HG03175 (cell line): ENCODE results near the gene NCK2.

Experiments
- ATAC-seq: cut with Tn5 transposase; IDR thresholded peaks from one replicate; pipeline ENCODE4 v1.9.1; 2021; ENCODE audit warnings: mild to moderate bottlenecking, moderate library complexity; ENCODE audit not compliant: unreplicated experiment

Gene NCK2

DNA sequence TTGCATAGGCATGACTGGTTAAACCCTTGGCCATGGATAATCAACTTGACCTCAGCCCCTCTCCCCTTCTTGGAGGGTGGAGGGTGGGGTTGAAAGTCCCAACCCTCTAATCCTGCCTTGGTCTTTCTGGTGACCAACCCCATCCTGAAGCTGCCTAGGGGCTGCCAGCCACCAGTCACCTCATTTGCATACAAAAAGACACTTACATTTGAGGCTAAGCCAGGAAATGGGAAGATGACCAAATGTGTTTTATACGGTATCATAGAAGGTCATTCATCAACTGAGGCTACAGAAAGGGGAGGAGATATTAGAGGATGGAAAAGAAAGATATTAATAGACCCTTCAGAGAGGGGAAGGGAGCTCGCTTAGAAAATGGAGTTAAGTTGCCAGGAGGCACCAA lies 96.8 kb downstream of the NCK2 start:
- no peak for ATAC-seq

DNA sequence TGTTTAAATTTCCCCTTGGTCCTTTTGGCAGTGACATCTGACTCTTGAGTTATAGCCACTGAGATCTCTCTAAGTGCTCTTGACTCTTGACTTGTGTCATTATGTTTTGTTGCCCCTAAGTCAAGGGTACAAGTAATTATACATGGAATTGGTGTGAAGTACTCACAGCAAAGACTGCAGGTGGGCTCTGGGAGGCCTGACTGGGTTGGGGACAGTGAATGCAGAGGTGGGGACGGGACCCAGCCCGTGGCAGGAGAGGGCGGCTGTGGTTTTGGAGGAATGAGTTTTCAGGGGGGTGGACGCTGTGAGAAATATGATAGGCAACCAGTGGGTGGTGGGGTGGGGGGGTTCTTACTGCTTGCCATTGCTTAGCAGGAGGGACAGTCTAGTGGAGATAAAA lies 97.8 kb downstream of the NCK2 start:
- no peak for ATAC-seq

DNA sequence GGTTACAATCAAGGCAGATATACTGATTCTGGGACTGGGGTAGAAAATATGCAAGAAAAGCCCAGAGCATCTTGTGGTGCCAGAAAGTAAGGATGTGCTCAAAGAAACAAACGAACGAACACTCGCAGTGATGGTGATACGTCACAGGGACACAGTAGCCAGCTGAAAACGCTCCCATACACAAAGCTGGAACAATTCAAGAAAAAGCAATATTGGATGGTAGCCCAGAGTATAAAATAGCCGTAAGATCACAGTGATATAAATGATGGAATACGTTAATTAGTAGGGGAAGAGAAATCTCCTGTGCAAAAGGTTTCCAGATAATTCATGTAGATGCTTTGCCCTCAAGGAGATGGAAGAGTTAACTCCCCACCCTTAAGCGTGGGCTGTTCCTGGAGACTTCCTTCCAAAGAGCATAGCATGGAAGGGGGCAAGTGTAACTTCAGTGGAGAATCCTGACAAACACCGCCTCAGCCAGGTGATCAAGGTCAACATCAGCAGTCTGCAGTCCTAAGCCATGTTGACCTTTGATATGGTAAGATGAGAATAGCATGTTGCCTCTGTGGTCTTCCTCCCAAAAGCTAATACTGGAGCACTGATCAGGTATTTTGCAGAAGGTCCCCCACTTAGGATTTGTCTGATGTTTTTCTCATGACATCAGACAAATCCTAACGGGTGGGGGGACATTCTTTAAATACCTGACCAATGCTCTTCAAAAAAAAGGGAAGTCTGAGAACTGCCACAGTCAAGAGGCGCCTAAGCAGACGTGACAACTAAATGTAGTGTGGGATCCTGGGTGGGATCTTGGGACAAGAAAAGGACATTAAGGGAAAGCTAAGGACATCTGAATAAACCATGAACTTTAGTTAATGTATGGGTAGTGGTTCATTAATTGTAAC lies 99.0 kb downstream of the NCK2 start:
- no peak for ATAC-seq

DNA sequence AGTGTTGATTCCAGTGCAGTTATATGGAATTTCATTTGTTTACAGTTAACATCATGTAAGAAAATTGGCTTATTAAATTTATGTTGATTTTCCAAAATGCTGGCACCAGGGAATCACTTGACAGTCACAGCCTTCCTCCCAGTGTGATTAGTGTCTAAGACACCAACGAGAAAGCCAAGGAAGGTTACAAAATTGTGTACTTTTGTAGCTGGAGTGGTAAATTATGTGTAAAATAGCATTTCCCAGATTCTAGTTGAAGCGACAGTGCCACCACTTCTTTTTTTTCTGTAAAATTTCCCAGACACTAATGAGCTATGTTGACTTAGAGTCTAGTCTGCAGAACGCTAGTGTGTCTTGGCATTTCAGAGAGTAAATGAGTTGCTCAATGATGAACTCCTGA lies 101.3 kb downstream of the NCK2 start:
- ATAC-seq: no peak

DNA sequence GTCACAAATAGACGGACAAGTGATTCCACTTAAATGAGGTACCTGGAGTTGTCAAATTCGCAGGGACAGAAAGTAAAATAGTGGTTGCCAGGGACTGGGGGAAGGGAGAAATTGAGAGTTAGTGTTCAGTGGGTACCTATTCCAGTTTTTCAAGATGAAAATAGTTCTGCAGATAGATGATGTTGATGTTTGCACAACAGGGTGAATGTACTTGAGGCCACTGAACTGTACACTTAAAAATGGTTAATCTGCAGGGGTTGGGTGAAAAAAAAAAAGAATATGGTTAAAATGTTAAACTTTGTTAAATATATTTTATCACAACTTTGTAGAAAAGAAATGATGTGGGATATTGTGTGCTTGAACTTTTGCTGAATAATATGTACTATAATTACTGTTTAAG lies 102.3 kb downstream of the NCK2 start:
- ATAC-seq: no peak

DNA sequence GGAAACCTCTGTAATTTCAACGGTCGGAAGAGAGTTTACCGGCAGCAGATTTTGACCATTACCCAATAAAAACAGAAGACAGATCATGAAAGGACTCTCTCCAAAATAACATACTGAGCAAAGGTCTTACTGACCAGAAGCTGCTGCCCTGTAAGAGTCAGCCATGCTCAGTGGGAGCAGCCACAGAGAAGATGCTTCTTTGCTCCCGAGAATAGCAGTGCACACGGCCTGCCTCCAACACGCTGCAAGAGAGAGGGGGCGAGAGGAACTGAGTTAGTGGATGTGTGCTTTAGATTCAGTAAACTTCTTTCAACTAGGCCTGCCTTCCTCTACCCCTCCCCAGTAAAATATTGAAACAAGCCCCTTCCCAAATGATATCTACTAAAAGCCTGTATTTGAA lies 103.7 kb downstream of the NCK2 start:
- ATAC-seq: no peak

DNA sequence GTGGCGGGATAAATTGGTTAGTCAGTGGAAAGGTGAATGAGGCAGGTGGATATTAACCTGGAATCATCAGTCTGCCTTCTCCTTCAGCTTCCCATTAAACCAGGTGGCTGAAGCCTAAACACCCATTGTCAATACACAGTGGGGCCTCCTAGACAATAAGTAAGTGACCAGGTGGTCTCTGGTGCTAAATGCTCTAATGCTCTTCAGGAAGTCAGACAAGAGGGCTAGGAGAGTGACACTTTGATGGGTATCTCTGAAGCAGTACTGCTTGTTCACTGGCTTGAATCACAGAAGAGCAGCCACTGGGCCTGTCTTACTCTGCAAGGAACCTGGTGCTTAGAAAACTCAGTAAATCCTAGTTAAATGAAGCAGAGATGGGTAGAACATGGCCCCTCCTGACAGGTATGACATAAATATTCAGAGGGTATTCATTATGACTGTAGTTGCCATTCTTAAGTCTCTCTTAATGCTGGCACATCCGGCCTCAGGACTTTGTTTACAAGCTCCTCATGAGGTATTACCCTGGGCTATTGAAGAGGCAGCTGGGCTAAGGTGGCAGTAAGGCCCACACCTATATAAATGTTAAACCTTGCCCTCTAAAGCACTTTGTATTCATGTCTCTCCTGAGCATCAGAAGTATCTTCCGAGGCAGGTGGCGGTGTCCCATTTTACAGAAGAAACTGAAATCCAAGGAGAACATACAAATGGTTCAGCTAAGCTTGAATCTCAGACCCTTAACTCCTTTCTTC lies 104.9 kb downstream of the NCK2 start:
- no peak for ATAC-seq

DNA sequence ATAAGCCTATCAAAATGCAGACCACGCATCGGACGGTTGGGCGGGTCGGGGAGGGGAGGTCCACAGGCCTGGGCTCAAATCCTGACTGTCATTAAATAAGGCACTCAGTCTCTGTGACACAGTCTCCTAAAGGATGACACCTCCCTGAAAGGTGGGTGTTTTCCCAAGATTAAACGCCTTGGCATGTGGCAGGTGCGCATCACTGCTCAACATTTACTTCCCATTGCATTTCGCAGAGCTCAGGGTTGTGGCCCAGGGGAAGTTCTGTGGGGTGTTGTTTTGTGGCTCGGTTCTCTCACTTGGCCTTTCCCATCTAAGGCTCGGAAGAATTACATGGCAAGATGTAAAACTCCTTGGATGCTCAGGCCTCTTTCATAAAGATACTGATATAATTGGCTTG lies 107.4 kb downstream of the NCK2 start:
- no peak for ATAC-seq

DNA sequence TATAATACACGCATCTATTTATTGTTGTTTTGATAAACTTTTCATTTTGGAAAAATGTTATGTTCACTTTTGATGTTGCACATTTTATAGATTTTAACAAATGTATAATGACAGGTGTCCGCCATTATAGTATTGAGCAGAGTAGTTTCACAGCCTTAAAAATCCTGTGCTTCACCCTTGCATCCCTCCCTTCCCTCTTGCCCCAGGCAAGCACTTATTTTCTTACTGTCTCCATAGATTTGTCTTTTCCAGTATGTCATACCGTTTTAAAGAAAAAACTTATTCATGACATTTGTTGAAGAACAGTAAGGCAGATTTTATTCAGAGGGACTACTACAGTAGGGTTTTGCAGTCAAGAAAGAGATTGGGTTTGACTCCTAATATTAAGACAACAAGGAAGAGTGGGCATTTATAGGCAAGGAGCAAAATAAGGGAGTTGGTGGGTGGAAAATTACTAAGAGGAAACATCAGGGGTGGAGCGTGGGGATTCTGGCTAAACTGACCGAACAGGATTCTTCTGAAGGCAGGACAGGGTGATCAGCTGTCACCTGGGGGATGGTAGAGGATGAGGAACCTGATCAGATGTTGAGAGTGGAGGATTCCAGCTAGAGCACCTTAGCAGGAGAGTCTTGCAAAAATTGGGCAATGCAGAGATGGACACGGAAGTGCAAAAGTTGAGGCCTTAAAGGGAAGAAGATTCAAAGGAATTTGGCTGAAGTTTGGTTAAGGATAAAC lies 108.8 kb downstream of the NCK2 start:
- no peak for ATAC-seq

DNA sequence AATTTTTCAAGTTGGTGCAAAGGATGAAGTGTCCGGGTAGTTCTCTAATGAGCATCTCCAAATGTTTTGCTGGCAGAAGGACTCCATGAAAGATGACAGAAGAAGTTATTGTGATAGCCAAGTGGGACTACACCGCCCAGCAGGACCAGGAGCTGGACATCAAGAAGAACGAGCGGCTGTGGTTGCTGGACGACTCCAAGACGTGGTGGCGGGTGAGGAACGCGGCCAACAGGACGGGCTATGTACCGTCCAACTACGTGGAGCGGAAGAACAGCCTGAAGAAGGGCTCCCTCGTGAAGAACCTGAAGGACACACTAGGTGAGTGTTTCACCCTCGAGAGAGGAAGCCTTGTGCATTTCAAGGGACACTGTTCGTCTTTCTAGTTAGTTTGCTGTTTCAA lies 110.3 kb downstream of the NCK2 start:
- no peak for ATAC-seq

DNA sequence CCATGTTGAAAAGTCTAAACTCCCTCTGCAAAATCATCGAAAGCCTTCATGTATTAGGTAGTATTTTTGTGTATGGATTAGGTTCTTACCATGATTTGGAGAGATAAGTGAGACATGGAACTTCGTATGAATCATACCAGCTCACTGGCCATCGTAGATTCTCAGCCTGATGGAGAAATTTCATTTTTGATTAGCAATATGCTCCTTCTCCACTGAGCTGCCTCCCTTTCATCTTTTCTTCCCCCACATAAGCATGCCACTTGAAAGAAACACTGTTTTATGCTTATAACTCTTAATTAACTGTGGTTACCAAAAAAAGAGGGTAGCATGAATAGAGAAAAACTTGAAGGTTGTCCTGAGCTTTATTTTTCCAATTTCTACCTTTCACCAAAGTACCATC lies 111.9 kb downstream of the NCK2 start:
- no peak for ATAC-seq

DNA sequence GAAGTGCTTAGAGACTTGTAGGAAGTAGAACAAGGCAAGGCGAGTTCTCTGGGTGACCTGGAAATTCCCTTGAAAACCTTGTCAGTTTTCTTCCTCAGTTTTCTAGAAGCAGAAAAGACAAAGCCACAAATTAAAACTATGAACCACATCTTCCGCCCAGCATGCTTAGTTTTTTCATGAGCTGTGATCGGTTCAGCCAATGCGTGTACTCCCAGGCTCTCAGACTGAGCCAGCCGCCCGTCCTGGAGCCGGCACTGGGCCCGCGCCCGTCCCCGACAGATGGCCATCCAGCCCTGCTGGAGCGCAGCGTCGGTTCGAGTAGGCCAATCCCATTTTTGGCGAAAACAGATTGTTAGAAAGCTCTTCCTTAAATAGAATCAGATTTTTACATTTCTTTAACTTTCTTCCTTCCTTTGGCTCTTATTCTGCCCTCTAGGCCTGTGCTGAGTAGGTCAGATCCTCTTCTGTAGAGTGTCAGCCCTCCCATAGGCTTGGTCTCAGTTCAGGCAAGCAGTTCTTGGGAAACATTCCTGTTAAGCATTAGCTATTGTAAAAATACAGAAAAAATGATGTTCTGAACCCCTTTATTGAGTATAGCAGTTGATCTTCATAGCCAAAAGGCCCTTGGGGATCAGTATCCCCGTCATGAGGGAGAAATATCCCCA lies 112.5 kb downstream of the NCK2 start:
- no peak for ATAC-seq

DNA sequence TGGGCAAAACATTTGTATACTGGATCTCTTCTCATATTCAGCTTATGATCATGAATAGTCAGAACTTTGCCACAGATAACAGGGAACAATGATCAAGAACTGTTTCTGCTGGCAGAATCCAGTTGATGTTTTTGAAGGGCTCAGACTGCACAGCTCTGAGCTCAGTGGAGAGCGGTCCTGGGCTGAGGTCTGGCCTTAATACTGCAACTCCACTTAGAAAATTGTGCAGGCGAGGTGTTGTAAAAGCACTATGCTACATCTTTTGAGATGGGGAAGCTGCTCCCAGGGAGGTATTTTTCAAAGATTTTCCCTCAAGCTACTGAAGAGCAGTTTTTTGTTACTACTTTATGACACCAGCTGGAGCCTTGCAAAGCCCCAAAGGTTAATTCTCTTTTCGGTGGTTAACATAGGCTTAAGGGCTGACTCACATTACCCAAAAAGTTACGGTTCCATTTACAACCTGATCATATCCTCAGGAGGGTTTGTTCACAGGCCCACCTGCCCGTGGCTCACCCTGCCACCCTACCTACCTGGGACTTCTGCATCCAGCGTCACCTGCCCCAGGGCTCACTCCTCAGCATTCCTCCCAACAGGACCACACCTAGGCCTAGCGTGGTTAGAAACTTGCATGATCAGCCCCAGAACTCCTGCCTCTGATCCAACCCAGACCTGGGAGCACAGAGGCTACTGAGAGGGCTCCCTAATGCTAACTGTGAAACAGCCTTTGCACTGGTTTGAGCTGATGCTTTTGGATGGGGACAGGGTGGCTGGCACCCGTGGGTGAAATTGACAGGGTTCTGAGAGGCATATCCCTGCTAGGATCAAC lies 114.4 kb downstream of the NCK2 start:
- no peak for ATAC-seq

DNA sequence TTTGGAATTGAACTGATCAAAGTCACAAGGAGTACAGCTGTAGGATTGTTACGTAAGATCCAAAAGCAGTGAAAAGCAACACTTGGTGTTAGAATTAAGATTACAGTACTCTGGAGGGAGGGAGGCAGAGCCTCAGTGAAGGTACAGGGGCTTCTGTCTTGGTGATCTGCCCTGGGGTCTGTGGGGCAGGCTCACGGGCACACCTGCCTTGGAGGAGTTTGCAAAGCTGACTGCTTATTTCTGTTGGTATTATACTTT lies 114.9 kb downstream of the NCK2 start:
- no peak for ATAC-seq

DNA sequence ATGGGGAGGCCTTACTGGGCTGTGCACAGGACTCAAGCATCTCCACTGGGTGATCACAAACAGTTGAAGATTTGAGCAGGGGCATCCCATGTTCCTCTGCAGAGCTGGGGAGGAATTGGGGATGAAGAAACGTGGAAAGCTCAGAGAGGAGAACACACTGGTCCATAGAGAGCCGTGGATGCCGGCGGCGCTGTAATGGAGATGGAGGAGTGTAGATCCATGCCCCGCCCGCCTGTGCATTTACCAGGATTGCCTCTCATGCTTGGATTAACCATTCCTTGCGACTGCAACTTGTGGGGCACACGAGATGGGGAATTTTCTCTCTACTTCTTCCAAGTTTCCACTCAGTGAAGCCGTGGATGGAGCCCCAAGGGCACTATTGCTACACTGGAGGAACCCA lies 115.9 kb downstream of the NCK2 start:
- no peak for ATAC-seq

DNA sequence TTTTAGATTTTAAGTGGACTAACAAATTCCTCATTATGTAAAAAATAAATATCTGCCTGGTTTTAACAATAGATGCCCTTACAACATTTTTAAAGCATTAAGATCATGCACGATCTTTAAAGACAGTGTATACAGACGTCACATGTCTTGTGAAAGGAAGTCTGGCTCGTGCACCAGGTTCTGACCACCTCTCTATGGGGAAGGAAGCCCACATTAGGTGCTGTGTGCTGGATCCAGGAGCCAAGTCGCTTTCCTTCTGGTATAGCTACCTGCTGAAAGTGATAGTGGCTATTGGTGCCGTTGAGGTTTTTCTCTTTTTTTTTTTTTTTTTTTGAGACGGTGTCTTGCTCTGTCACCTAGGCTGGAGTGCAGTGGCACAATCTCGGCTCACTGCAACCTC lies 116.5 kb downstream of the NCK2 start:
- ATAC-seq: no peak

DNA sequence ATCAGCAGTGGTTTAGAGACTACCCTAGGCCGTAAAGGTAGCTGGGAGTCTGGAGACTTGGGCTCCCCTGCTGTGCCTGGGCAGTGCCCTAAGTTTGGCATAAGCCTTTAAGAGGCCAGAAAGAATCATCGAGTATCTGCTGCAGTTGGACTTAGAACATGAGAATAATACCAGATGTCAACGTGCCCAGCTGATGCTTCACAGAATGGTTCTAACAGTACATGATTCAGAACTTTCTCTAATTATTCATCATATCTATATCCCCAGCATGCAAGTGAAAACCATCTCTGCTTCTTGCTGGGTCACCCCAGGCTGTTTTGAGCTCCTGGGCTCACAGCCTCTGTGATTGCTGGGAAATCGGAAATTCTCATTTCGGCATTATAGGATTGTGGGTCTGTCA lies 118.1 kb downstream of the NCK2 start:
- no peak for ATAC-seq

DNA sequence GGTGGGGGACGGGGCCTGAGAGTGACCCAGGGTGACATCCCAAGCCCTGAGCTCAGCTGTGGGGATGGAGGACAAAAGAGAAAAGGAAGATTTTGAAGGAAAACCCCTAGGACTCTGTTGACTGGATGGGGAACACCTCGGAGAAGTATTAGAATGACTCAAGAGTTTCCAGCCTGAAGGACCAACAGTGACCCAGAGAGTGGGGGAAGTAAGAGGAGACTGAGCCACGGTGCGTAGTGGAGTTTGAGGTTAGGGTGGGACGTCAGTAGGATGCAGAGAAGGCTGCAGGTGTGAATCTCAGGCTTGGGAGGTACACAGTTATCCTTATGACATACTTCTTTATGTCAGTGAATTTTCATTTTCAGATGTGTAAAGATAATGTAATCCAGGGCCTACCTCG lies 119.5 kb downstream of the NCK2 start:
- no peak for ATAC-seq

DNA sequence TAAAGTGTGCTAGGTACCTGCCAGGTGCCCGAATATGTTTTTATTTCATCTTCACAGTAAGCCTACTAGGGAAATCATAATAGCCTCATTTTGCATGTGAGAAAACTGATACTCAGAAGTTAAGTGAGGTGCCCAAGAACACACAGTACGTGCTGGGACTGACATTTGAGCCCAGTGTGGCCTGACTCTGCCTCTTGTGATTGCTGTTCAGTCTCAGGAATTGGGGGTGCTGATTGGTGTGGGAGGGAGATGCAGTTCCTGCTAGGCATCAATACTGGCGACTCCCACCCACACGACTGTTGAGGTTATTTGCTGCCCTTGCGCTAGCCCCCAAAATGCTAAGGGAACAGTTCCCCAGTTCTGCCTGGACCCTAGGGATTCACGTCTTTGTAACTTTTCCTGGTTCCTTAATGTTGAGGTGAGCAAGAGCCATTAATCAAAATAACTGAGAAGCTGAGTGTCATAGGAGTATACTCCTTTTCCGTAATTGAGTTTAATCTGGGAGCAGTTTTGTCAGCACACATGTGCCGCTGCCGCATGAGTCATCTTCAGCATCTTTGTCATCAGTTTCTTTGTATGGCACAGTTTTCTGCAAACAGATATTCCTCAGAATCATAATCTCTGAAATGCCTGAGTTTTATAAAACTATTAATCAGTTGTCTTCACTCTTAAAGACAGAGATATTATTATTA lies 120.7 kb downstream of the NCK2 start:
- ATAC-seq: no peak
